Measurements from ENCODE around the gene TGIF1. TPM values are rescaled to one million over a fixed set of nuclear protein-coding genes. Genes with fewer than 3 reads are reported as not detected.

The TGIF1 gene
- total and polyA plus RNA-seq, 2 of the 4 experiments (the other 2 are of a cell fraction), result 62.1 to 118 TPM

DNA sequence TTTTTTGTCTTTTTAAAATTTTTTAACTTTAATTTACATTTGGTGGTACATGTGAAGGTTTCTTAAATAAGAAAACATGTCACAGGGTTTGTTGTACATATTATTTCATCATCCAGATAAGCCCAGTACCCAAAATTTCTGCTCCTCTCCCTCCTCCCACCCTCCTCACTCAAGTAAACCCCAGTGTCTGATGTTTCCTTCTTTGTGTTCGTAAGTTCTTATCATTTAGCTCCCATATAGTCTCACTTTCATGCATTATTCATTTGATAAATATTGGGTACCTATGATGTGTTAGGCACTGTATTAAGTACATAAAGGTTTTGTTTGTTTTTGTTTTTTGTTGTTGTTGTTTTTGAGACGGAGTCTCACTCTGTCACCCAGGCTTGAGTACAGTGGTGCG lies 5.7 kb upstream of the TGIF1 start:
- Histone ChIP-seq H3K4me1 (ENCODE audit: control insufficient read depth, insufficient read depth, low read length) (peaks cover 2% of the 10 kb centered on the region), H2BK15ac (ENCODE audit: low read depth, low read length) (no peak overlapping the region), H3K27ac (ENCODE audit: insufficient read depth, low read length) (no peak overlapping the region), H2BK20ac (ENCODE audit: low read depth, low read length) (no peak overlapping the region), H3K4ac (ENCODE audit: low read depth, low read length) (no peak overlapping the region), H3K56ac (ENCODE audit: extremely low read depth, insufficient read depth, low read length) (no peak overlapping the region), H2BK5ac (ENCODE audit: low read depth, low read length, poor library complexity, severe bottlenecking) (no peak overlapping the region), H3K9me3 (ENCODE audit: control insufficient read depth, insufficient read depth, low read length) (no peaks in the 10 kb centered on the region), H3K4me3 (ENCODE audit: insufficient read depth, low read depth, low read length) (no peak overlapping the region), H2AK5ac (ENCODE audit: low read depth, low read length) (no peak overlapping the region), H2BK120ac (ENCODE audit: low read depth, low read length) (no peak overlapping the region), H4K5ac (ENCODE audit: low read depth, low read length) (no peak overlapping the region), H2AFZ (replicated peaks; ENCODE audit: low read length, poor library complexity) (no peak overlapping the region), H3K9me1 (ENCODE audit: insufficient read depth, low read length) (peaks cover 4% of the 10 kb centered on the region; the same call in 1 of the 2 replicates), H3K23ac (ENCODE audit: low read depth, low read length) (no peak overlapping the region), H4K8ac (ENCODE audit: low read depth in 2 of 2, low read length in 2 of 2) (no peak overlapping the region), H3K36me3 (ENCODE audit: control insufficient read depth, insufficient read depth, low read length) (no peaks in the 10 kb centered on the region), H3K9ac (ENCODE audit: low read depth, low read length) (no peak overlapping the region), H4K91ac (ENCODE audit: insufficient read depth, low read depth, low read length) (no peak overlapping the region), H3K18ac (ENCODE audit: low read depth, low read length) (no peak overlapping the region), H3K4me2 (ENCODE audit: low read depth, low read length) (no peak overlapping the region), H3K79me1 (ENCODE audit: low read depth in 1 of 2, low read length in 2 of 2) (no peaks in the 10 kb centered on the region; a peak in 2 of 4 replicates), H3K14ac (replicated peaks; ENCODE audit: low read depth, low read length) (no peak overlapping the region), H2AK9ac (replicated peaks; ENCODE audit: low read depth, low read length, poor library complexity) (no peak overlapping the region), H4K20me1 (ENCODE audit: insufficient read depth, low read length) (no peaks in the 10 kb centered on the region), H3K27me3 (ENCODE audit: control insufficient read depth, insufficient read depth, low read length) (no peaks in the 10 kb centered on the region)
- WGBS, 2 experiments (ENCODE audit: extremely low coverage in 2 of 2, insufficient read length in 1 of 2), result no CpG with 5 or more reads among the region's 3 CpGs
- dilution Hi-C loops (cut with HindIII; ENCODE audit: low sequenced_read_pairs, unreplicated experiment) (no loop called here), in situ Hi-C loops (cut with MboI; ENCODE audit: low sequenced_read_pairs) (no loop called here), intact Hi-C loops (cut with micrococcal nuclease) (no loop called here)
- TF ChIP-seq SMC3 (IDR thresholded peaks at IDR 0.05; ENCODE audit: low read depth, low read length) (no peak), MAZ (IDR thresholded peaks at IDR 0.05; ENCODE audit: borderline replicate concordance, low read depth, low read length) (no peak), NFE2L2 (IDR thresholded peaks at IDR 0.05; ENCODE audit: low read depth, low read length) (no peak), RAD21 (IDR thresholded peaks at IDR 0.05; ENCODE audit: low read length) (no peak), CHD1 (IDR thresholded peaks at IDR 0.05; ENCODE audit: low read depth, low read length) (no peak)
- CTCF ChIA-PET, result no interaction called here
- no peak for DNase-seq
- POLR2A ChIA-PET (ENCODE audit: unreplicated experiment), result no interaction called here
- ATAC-seq (ENCODE audit: low read depth), result no peak
- no TSS peak for BruUV-seq (replicated peaks)

Measured in IMR-90 (cell line).